ENCODE data around the gene NT5DC2.

GRCh38 chr3:52561028-52561747 is 27.5 kb upstream of the NT5DC2 start:
- no peak for TF ChIP-seq CTCF (IDR thresholded peaks at IDR 0.05)
- no peak for TF ChIP-seq POLR2A (IDR thresholded peaks at IDR 0.05)
